Cardiac fibroblast (primary cell): ENCODE data around the gene YIPF3.
A peak's percentile ranks its signal among the peaks of the same experiment; 100 is the strongest.

ENCODE experiments used
- DNase-seq, 2 donors: peaks; one replicate each; pipeline versions ENCODE4 v3.0.0 to v3.0.0-alpha.2; 2010; ENCODE audit warnings: low read depth in 2 of 2
- H3K4me3 ChIP-seq, 2 donors: replicated peaks in 1 of 2; 1 replicate in 1 of 2; 2 replicates in 1 of 2; pipeline ENCODE4 v1.5.1; 2011; ENCODE audit warnings: low read depth in 2 of 2, low read length in 2 of 2, mild to moderate bottlenecking in 2 of 2, moderate library complexity in 1 of 2
- TF ChIP-seq, protein P1 (sequence below): IDR thresholded peaks from one replicate; pipeline ENCODE4 v1.5.1; 2011; ENCODE audit warnings: low read depth, mild to moderate bottlenecking, low read length, inconsistent platforms

YIPF3 gene

DNA sequence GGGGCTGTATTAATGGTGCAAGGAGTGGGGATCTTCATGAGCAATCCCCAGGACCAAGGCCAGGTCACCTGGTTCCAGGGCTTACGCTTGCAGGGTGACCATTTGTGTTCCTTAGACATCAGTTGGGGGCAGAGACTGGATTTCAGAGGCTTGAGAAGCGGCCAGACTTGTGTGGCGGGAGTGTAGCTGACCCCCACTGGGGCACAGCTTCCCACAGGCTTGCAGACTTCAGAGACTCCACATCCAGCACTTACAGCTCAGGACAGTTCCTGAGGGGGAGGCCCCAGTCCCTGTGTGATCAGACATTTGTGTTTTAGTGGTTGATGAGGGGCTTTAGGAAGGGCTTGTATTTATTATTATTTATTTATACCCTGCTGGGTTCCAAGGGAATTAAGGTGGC is 24.1 kb downstream of the YIPF3 start:
- TF ChIP-seq, protein P1, sequence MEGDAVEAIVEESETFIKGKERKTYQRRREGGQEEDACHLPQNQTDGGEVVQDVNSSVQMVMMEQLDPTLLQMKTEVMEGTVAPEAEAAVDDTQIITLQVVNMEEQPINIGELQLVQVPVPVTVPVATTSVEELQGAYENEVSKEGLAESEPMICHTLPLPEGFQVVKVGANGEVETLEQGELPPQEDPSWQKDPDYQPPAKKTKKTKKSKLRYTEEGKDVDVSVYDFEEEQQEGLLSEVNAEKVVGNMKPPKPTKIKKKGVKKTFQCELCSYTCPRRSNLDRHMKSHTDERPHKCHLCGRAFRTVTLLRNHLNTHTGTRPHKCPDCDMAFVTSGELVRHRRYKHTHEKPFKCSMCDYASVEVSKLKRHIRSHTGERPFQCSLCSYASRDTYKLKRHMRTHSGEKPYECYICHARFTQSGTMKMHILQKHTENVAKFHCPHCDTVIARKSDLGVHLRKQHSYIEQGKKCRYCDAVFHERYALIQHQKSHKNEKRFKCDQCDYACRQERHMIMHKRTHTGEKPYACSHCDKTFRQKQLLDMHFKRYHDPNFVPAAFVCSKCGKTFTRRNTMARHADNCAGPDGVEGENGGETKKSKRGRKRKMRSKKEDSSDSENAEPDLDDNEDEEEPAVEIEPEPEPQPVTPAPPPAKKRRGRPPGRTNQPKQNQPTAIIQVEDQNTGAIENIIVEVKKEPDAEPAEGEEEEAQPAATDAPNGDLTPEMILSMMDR: no peak
- H3K4me3 ChIP-seq: no peak overlapping the region
- DNase-seq: no peak

DNA sequence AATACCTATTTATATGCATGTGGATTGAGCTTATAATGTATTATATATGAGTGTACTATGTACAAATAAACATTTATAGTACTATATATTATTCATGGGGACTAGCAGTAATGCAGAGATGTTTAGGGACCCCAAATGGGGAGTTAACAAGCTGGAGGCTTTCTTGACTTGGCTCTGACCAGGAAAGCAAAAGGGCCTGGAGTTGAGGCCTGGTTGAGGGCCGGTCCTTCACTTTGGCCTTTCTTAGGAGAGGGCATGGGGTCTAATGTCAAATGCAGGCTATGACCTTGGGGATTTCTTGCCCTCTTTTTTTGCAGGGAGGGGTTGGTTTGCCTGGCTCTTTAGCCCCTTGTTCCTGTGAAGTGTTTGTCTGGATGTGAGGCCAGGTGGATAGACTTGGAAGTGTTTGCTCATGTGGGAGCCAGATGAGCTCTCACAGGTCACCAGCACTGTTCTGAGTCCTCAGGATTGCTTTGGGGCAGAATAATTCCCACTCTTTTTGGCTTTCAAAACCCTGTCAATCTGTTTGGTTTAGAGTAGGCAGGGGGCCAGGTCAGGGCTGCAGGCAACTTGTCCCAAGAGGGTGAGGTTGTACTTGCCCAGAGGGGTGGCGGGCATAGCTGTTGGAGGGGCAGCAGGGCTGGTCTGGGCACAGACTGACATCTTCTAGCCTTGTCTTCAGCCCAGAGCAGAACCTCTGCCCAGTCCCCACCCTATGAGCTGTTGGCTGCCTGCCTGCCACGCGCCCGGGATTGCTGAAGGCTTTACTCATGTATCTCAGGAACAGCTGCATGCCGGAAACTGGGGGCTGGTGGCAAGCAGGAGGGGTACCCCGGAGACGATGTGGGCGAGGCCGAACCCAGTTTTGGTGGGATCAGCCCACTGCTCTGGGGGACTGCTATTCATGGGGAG is 24.7 kb downstream of the YIPF3 start:
- TF ChIP-seq, protein P1: no peak
- DNase-seq: peak; percentile 77
- no peak overlapping the region for H3K4me3 ChIP-seq

DNA sequence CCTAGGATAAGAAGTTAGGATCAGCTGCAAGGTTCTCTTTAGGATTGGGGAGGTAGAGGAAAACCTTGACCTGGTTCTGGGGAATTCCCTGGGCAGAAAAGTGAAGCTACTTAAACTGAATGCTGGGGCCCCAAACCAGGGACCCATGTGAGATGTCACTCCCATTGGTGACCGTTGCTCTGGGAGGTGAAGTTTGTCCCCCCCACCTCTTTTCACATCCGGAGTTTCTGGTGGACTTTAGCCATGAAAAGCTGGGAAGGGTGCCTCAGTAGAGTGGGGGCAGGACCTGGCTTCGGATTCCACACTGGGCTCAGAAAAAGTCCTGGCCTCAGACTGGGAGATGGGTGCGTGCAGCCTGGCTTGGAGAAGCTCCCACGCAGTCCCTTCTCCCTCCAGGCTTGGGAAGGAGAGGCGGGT is 26.2 kb downstream of the YIPF3 start:
- DNase-seq: no peak
- no peak overlapping the region for H3K4me3 ChIP-seq
- TF ChIP-seq, protein P1: no peak

DNA sequence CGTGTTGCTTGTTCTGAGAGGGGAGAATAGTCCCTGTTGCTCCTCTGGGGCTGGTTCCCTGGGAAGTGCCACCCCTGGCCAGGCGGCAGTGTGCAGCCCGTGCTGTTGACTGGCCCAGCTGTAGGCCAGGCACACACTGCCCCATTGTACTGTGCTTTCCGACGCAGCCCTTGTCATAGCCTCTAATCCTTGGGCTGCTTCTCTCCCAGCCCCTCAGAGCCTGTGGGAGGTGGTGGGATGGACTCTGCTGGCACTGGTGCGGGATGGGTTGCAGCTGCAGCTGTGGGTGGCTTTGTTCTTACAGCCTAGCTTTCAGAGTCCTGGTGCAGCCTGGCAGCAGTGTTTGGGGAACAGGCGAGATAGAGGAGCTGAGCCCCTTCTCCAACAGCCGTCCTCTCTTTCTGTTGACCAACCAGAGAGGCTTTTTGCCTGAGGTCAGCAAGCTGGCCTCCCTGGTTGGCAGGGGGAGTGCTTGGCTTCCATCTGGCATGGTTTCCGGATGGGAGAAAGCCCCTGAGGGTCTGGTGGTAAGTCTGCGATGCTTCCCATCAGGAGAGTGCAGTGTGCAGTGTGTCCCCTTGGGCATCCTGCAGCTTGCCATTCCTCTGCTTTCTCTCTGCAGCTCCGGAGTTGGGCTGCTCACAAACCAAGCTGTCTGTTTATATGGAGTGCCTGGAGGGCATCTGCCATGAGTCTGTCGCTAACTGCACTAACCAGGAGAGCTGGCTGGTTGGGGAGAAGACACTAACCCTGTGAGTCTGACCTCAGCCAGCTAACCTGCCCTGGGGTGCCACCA is 27.3 kb downstream of the YIPF3 start:
- H3K4me3 ChIP-seq: no peak overlapping the region
- TF ChIP-seq, protein P1: no peak
- no peak for DNase-seq

DNA sequence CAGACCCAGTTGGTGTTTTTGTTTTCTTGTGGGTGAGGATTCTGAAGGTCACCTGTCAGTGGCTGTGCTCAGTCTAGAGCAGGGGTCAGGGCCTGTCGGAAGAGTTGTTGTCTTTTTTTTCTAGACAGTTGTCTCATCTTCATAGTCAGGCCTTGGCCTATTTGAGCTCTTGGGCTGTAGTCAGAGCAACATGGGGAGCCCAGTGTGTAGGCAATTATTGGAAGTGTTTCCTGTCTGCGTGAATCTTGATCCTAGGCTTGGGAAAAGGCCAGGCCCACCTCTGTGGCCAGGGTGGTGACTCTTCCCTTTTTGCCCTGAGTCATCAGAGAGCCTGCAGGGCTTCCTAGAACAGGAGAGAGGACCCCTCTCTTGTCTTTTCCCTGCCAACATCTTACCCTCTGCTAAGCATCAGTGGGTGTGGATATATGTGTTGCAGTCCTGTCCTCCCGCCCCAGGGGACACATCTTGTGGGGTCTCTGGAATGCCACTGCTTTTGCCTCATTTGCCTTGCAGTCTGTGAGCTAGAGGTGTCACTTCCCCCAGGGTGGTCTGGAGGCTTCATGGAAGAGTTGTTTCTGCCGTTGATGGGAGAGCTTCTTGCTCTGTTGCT is 28.0 kb downstream of the YIPF3 start:
- TF ChIP-seq, protein P1: no peak
- no peak overlapping the region for H3K4me3 ChIP-seq
- peak in 1 of 2 donors; percentile 28 for DNase-seq

DNA sequence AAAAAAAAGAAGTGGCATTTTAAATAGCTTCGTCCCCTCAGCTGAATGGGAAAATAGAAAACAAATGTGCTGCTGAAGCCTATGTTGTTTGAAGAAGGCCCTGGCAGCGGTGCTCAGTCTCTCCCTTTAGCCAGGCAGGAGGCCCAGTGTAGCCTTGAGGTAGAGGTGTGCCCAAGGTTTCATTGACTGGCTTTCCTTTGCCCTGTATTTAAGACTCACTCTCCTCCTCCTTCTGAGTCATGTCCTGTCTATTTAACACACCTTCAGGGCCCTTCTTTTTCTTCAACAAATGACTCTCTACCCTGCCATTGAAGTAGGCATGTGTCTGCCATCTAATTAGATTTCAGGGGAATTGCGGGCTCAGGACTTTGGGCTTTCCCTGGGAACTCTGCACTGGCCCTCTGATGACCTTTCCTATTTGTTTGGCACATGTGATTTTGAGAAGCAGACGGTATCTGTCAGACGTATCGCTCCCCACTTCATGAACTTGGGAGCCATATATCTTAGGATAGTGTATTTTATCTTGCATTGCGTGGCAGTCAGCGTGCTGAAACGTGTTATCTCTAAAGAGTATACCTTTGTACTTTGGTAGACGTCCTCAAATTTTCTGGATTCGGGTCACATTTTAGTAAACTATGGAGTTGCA is 35.0 kb downstream of the YIPF3 start:
- TF ChIP-seq, protein P1: no peak
- no peak overlapping the region for H3K4me3 ChIP-seq
- DNase-seq: no peak
